RWPE1 (cell line): ENCODE results near the gene PHETA1.

Source experiments
- CTCF ChIA-PET: fragments of 350-600 bp; sonication (Branson Sonifier 250); formaldehyde crosslinking; extraction: SDS; loops from one replicate; lab custom pipeline; 2021; lab: Yijun Ruan, JAX
- POLR2A ChIA-PET: fragments of 400-600 bp; formaldehyde crosslinking; extraction: SDS; loops from one replicate; lab custom pipeline; 2020; ENCODE audit warnings: antibody characterized with exemption; ENCODE audit not compliant: low non-redundant PET; lab: Yijun Ruan, JAX
- DNase-seq: peaks from one replicate; pipeline ENCODE4 v3.0.0; 2012; ENCODE audit warnings: low spot score
- H3K27ac ChIP-seq: fragments of 450-650 bp; 2 replicates; pipeline ENCODE4 v1.5.1; 2017
- TF ChIP-seq, protein P1 (sequence below): fragments of 450-650 bp; conservative IDR thresholded peaks from 2 replicates; pipeline ENCODE4 v1.5.1; 2017; ENCODE audit warnings: low read depth, mild to moderate bottlenecking

Gene PHETA1

DNA sequence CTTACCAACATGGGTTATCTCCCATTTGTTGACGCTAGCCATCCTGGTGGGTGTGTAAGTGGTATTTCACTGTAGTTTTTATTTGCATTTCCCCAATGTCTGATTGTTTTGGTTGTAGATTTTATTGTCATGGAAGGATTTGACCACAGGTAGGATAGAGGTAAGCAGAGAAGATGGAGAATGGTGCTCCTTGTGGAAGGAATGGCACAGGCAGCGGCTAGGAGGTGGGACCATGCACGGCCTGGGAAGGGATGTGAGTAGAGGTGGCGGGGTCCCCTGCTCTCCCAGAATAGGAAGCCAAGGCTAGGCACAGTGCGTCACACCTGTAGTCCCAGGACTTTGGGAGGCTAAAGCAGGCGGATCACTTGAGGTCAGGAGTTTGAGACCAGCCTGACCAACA lies 41.4 kb downstream of the PHETA1 start:
- TF ChIP-seq, protein P1, sequence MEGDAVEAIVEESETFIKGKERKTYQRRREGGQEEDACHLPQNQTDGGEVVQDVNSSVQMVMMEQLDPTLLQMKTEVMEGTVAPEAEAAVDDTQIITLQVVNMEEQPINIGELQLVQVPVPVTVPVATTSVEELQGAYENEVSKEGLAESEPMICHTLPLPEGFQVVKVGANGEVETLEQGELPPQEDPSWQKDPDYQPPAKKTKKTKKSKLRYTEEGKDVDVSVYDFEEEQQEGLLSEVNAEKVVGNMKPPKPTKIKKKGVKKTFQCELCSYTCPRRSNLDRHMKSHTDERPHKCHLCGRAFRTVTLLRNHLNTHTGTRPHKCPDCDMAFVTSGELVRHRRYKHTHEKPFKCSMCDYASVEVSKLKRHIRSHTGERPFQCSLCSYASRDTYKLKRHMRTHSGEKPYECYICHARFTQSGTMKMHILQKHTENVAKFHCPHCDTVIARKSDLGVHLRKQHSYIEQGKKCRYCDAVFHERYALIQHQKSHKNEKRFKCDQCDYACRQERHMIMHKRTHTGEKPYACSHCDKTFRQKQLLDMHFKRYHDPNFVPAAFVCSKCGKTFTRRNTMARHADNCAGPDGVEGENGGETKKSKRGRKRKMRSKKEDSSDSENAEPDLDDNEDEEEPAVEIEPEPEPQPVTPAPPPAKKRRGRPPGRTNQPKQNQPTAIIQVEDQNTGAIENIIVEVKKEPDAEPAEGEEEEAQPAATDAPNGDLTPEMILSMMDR = no peak
- POLR2A ChIA-PET = interaction anchor here (0.6 kb wide), 1 partner anchor 13 kb away, joined by 6 read pairs; no protein-coding TSS in a partner anchor
- no peak overlapping the region for H3K27ac ChIP-seq
- CTCF ChIA-PET = no interaction called here
- no peak for DNase-seq

DNA sequence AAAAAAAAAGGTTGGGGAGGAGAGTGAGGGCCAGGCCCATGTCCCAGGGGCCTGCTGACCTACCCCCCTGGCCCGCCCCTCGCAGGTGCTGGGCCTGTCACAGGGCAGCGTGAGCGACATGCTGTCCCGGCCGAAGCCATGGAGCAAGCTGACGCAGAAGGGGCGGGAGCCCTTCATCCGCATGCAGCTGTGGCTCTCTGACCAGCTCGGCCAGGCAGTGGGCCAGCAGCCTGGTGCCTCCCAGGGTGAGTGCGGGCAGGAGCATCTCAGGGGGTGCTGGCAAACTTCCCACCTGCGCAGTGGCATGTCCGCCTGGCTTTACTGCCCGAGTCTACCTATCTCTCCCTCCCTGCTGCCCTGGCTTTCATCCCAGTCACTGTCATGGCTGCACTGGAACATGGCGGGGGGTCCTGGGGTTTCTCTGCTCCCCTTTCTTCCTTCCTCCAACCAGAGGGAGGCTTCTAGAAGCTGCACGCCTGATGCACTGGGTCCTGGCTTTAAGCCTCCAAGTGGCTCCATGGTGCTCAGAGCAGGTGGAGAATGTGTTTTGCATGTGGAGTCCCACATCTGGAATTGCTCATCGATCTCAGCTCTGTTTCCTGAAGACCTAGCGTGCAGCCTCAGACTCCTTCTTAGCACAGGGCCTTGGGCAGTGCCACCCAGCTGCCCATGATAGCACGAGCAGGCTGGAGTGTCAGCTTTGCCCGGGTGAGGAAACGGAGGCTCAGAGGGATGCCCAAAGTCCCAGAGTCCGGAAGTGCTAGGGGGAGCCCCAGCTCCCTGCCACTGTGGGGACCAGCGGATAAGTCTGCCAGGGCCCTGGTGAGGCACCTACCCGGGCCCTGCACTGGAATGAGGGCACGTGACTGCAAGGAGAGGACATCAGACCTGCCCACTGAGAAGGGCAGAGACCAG lies 46.3 kb downstream of the PHETA1 start:
- DNase-seq = no peak
- no peak overlapping the region for H3K27ac ChIP-seq
- TF ChIP-seq, protein P1 = no peak
- ChIA-PET CTCF (interaction anchor here (0.5 to 0.7 kb wide), 2 partner anchors 51 to 387 kb away, joined by 3 to 6 read pairs; no protein-coding TSS in a partner anchor), POLR2A (no interaction called here)

DNA sequence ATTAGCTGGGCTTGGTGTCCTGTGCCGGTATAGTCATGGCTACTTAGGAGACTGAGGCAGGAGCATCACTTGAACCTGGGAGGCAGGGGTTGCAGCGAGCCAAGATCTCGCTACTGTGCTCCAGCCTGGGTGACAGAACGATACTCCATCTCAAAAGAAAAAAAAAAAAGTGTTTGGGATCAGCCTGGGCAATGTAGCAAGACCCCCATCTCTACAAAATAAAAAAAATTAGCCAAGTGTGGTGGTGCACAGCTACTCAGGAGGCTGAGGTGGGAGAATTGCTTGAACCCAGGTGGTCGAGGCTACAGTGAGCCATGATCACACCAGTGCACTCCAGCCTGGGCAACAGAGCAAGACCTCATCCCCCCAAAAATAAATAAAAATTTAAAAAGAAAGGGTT lies 47.6 kb downstream of the PHETA1 start:
- H3K27ac ChIP-seq = no peak overlapping the region
- DNase-seq = no peak
- CTCF ChIA-PET = interaction anchor here (0.6 kb wide), 2 partner anchors 18 to 174 kb away, joined by 3 to 6 read pairs; no protein-coding TSS in a partner anchor
- TF ChIP-seq, protein P1 = no peak
- POLR2A ChIA-PET = no interaction called here

DNA sequence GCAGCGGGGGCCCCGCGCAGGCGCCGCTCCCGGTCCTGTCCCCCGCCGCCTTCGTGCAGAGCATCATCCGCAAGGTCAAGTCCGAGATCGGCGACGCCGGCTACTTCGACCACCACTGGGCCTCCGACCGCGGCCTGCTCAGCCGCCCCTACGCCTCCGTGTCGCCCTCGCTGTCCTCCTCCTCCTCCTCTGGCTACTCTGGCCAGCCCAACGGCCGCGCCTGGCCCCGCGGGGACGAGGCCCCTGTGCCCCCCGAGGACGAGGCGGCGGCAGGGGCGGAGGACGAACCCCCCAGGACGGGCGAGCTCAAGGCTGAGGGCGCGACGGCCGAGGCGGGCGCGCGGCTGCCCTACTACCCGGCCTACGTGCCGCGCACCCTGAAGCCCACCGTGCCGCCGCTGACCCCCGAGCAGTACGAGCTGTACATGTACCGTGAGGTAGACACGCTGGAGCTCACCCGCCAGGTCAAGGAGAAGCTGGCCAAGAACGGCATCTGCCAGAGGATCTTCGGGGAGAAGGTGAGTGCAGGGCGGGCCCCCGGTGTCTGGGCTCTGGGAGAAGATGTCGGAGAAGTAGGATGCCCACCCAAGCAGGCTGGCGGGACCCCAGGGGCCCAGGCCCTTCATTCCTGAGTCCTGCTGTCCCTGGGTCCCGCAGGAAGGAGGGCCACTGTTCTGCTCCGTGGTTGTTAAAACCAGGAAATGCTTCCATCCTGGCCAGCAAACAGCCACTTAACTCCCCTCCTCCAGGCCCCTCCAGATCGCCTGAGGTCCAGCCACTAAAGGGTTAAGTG lies 48.4 kb downstream of the PHETA1 start:
- DNase-seq = no peak
- POLR2A ChIA-PET = no interaction called here

DNA sequence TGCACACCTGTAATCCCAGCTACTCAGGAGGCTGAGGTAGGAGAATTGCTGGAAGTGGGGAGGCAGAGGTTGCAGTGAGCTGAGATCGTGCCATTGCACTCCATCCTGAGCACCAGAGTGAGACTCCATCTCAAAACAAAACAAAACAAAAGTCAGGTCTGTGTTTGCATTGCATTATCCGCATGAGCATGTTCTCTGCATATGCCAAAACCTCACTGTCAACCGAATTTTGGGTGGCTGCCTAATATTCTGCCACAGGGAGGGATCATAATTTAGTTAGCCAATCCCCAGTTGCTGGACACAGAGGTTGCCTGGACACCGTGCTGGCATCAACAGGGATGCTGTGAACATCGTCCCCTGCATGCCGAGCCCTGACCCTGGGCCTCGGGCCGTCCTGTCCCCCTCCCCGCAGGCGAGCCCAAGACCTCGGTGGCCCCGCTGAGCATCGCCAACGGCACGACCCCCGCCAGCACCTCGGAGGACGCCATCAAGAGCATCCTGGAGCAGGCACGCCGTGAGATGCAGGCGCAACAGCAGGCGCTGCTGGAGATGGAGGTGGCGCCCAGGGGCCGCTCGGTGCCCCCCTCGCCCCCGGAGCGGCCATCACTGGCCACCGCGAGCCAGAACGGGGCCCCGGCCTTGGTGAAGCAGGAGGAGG lies 49.2 kb downstream of the PHETA1 start:
- POLR2A ChIA-PET = no interaction called here
- CTCF ChIA-PET = no interaction called here
- DNase-seq = no peak
- TF ChIP-seq, protein P1 = no peak
- H3K27ac ChIP-seq = no peak overlapping the region

More for the DNA sequence above, 48.4 kb downstream of the PHETA1 start:
- H3K27ac ChIP-seq = no peak overlapping the region
- TF ChIP-seq, protein P1 = no peak
- CTCF ChIA-PET = no interaction called here
